Measurements from ENCODE around the gene MTMR2.

DNA sequence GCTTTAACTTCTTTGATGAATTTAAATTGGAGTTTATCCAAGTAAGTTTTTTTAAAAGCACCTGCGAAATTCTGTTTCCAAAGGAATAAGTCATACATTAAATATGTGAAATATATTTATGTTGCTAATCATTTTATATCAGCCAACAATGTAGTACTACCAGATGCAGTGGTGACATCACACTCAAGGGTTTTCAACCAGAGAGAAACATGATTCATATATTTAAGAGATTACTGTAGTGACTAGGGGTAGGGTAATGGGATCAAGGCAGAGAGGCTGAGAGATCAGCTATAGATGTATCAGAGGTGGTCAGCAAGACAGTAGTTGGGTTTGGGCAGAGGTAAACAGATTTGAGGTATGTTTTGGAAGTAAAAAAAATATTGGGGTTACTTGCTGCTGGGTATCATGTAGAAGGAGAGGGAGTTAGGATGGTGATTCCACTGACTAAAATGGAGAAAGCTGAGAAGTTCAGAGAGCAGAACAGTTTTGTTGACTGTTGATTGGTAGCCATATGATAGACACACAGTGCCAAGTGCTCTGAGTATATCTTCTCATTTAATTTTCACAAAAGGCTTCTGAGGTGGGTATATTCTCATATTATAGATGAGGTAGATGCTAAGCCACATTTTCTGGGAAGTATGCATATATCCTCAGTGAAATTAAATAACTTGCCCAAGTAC lies 94.2 kb downstream of the MTMR2 start:
- TF ChIP-seq EZH2phosphoT487 (IDR thresholded peaks at IDR 0.05; ENCODE audit: unreplicated experiment) (no peak), JUNB (IDR thresholded peaks at IDR 0.05; ENCODE audit: unreplicated experiment) (no peak), POLR2AphosphoS5 (IDR thresholded peaks at IDR 0.05; ENCODE audit: low read depth) (no peak)
- TF ChIP-seq, protein P1, sequence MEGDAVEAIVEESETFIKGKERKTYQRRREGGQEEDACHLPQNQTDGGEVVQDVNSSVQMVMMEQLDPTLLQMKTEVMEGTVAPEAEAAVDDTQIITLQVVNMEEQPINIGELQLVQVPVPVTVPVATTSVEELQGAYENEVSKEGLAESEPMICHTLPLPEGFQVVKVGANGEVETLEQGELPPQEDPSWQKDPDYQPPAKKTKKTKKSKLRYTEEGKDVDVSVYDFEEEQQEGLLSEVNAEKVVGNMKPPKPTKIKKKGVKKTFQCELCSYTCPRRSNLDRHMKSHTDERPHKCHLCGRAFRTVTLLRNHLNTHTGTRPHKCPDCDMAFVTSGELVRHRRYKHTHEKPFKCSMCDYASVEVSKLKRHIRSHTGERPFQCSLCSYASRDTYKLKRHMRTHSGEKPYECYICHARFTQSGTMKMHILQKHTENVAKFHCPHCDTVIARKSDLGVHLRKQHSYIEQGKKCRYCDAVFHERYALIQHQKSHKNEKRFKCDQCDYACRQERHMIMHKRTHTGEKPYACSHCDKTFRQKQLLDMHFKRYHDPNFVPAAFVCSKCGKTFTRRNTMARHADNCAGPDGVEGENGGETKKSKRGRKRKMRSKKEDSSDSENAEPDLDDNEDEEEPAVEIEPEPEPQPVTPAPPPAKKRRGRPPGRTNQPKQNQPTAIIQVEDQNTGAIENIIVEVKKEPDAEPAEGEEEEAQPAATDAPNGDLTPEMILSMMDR (conservative IDR thresholded peaks at IDR 0.05; ENCODE audit: low read depth in 2 of 2): no peak
- TF ChIP-seq, protein P2, sequence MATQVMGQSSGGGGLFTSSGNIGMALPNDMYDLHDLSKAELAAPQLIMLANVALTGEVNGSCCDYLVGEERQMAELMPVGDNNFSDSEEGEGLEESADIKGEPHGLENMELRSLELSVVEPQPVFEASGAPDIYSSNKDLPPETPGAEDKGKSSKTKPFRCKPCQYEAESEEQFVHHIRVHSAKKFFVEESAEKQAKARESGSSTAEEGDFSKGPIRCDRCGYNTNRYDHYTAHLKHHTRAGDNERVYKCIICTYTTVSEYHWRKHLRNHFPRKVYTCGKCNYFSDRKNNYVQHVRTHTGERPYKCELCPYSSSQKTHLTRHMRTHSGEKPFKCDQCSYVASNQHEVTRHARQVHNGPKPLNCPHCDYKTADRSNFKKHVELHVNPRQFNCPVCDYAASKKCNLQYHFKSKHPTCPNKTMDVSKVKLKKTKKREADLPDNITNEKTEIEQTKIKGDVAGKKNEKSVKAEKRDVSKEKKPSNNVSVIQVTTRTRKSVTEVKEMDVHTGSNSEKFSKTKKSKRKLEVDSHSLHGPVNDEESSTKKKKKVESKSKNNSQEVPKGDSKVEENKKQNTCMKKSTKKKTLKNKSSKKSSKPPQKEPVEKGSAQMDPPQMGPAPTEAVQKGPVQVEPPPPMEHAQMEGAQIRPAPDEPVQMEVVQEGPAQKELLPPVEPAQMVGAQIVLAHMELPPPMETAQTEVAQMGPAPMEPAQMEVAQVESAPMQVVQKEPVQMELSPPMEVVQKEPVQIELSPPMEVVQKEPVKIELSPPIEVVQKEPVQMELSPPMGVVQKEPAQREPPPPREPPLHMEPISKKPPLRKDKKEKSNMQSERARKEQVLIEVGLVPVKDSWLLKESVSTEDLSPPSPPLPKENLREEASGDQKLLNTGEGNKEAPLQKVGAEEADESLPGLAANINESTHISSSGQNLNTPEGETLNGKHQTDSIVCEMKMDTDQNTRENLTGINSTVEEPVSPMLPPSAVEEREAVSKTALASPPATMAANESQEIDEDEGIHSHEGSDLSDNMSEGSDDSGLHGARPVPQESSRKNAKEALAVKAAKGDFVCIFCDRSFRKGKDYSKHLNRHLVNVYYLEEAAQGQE (IDR thresholded peaks at IDR 0.05; ENCODE audit: unreplicated experiment): no peak

All from GM23338 (cell line).